GM23248 (cell line): ENCODE data around the gene UPP1.

Source experiments
- EZH2 ChIP-seq: fragments of 200-600 bp; sonication (generic); IDR thresholded peaks from 2 replicates; pipeline ENCODE4 v1.6.1; 2018; ENCODE audit warnings: antibody characterized with exemption, mild to moderate bottlenecking; ENCODE audit not compliant: insufficient read depth, poor library complexity, severe bottlenecking
- EZH2phosphoT487 ChIP-seq: fragments of 200-600 bp; sonication (generic); IDR thresholded peaks from 2 replicates; pipeline ENCODE4 v1.6.1; 2018; ENCODE audit warnings: antibody characterized with exemption, moderate library complexity, mild to moderate bottlenecking, low read depth; ENCODE audit not compliant: insufficient read depth

- TF ChIP-seq EZH2, result no peak
- TF ChIP-seq EZH2phosphoT487, result no peak
Measured at GRCh38 chr7:48098846-48099245, 9.8 kb downstream of the UPP1 start.
